ENCODE measurements around the gene BEND5. TPM values are rescaled to one million over a fixed set of nuclear protein-coding genes. Genes with fewer than 3 reads are reported as not detected.

Gene BEND5
- total RNA-seq, 1 donor from 2014 or later = 2.3 TPM

DNA sequence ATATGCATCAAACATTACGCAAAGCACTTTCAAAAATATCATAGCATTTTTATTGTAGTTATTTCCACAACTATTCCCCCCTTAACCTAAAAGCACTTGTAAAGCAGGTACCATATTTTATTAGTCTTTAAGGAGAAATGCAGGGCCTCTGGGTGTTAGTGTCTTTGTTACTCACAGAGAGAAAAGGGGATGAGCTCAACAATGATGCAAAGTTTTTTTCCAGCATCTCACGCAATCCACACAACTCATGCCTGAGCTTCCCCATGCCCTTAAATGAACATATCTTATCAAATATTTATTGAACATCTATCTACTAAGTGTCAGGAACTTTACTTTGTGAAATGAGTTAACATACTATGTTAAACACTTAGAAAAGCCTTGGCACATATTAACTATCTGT, 50.6 kb downstream of the BEND5 start:
- intact Hi-C loops (cut with micrococcal nuclease) = no loop called here

DNA sequence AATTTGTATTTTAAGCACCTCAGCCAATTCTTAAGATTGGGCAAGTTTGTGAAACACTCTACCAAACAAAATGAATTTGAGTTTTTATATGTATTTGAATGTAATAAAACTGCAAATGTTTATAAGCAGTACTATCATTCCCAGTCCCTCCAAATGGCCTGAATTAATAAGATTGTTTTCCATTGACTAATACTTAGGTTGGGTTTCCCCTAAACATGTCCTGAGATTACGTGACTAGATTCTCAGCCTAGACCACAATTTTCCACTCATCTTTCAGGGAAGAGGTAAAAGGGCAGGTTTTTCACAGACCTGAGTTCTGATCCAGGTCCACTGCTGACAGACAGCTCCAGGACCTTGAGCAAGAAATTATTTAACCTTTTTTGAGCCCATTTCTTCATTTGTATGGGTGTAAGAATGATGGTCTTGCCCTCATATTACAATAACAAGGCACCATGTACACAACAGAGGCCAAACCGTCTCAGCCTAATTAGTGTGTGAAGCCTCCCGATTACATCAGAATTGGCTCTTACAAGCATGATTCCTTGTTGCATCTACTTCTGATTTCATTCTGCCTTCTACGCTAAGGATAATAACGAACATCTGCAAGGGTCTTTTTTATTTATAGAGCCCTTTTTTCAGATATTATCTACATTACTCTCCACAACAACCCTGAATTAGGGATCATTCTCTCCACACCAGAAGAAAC, 51.2 kb downstream of the BEND5 start:
- intact Hi-C loops (cut with micrococcal nuclease) = no loop called here

DNA sequence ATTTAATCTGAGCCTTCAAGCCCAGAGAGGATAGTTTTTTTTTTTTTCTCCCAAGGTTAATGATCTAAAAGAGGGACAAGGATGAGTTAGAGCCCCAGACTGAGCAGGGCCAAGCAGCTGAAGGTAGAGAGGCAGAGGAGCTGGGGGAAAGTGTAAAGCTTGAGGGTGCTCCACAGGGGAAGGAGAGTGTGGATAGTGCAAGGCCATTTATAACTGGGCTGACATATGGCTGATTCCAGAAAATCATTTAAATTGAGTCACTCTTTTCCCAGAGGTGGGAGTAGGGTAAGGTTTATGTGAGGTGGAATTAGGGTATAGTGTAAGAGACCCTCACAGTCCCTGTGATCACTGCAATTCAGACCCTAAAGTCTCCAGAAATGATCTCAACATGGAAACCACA, 55.8 kb downstream of the BEND5 start:
- intact Hi-C loops (cut with micrococcal nuclease) = no loop called here

DNA sequence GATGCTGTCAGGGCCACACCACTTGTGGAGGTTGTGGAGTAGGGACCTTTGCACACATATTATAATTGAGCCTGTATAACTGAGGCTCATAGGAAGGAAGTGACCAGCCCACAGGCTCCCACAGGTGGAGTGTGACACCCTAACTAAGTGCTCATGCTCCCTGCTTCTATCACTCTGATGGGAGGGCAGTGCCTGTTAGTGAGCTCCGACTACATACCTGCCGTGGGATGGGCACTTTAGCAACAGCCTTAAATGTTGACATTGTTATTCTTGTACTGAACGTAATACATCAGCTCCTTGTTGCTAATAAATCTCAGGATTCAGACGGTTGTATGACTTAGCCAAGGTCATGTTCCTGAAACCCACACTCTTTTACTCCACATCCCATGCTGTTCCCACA, 58.0 kb downstream of the BEND5 start:
- intact Hi-C loops (cut with micrococcal nuclease) = no loop called here

DNA sequence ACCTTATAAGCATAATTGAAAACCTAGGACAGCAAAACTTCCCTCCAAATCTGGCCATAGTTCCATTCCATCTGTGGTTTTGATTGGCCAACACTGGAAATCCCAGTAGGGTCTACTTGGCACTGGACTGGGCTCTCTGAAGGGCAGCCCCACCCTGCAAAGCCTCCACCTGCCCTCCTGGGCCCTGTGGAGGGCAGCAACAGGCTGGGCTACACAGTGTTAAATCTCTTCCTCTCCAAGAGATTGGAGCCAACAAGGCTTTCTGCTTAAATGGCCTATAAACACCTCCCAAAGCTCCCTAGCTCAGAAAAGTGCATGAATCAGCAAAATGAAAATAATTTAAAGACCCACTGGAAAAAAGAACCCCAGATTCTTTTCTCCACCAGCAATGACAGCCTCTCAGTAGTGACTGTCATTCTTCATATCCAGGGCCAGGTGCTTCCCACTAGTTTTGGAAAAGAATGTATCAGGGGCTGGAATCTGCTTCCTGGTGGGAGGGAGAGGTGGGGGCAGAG, 58.5 kb downstream of the BEND5 start:
- intact Hi-C loops (cut with micrococcal nuclease) = no loop called here

DNA sequence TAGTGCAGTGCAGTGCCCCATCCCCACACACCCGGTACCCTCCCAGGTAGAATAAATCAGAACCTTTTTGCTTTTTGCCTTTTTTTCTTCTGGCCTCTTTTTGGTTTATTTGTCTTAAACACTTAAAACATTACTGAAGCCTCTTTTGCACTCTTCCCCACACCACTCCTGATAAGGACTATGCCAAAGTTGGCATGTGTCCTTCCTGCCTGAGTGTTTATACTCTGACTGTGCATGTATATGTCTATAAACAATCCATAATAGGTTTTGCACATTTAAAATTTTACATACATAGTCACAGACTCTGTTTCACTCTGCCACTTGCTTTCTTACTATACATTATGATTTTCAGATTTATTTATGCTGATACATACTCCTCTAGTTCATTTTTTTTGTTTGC, 59.6 kb downstream of the BEND5 start:
- intact Hi-C loops (cut with micrococcal nuclease) = no loop called here

DNA sequence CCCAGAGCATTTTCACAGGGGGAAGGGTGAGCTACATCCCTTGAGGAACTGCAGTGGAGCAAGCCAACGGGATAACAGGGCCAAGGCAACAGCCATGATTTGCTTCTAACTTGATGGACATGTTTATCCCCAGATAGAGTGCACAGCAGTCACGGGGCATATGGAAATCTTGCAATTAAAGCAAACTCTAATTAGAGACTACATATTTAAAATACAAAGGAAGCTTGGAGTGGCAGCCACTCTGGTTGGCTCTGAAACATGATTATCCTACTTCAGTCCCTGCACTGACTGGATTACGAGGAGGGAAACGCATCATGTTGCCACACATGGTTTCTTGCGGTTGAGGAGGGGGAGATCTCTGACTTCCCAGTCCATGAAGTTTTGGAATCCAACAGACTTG, 60.8 kb downstream of the BEND5 start:
- intact Hi-C loops (cut with micrococcal nuclease) = no loop called here

DNA sequence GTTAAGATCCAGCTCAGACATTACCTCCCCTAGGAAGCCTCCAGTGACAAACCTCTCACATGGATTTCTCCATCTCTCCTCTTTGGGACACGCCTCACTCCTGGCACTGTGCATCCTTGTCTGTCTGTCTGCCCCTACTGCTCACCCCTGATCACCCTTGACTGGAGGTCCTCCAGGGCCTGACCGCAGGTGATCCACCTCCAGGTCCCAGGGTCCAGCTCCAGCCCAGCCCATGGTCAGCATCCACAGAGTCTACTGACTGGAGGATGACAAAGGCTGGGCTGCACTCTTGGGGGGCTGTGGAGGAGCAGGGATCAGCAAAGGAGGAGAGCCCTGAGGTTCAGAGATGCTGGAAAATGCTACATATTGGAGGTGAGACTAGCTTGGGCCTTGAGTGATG, 65.8 kb downstream of the BEND5 start:
- intact Hi-C loops (cut with micrococcal nuclease) = no loop called here

DNA sequence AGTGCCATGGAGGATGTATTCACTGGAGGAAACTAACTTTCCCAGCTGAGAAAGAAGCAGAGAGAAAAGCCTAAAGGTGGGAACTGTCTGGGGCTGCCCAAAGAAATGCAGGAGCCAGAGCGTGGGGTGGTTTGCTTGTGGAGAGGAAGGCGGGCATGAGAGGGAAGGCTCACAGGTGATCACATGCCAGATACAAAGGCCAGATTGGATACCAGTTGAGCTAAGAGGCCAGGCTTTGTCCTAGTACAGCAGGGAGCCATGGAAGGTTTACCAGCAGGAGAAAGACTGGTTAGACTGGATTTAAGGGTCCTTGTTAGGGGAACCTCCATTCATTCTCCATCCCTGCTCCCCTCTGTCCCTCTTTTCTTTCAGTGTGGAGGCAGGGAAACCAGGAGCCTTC, 66.4 kb downstream of the BEND5 start:
- intact Hi-C loops (cut with micrococcal nuclease) = no loop called here

DNA sequence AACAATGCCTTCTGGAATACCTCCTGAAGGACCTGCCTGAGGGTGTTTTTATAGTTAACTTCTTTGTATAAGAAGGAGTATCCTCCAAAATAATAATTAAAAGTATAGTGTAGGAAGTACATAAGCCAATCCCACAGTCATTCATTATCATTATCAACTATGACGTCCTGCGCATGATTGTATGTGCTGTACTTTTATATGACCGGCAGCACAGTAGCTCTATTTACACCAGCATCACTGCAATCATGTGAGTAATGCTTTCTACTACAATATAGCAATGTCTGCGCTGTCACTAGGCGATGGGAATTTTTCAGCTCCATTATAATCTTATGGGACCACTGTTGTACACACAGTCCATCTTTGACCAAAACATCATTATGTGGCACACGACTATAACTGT, 72.0 kb downstream of the BEND5 start:
- intact Hi-C loops (cut with micrococcal nuclease) = no loop called here

DNA sequence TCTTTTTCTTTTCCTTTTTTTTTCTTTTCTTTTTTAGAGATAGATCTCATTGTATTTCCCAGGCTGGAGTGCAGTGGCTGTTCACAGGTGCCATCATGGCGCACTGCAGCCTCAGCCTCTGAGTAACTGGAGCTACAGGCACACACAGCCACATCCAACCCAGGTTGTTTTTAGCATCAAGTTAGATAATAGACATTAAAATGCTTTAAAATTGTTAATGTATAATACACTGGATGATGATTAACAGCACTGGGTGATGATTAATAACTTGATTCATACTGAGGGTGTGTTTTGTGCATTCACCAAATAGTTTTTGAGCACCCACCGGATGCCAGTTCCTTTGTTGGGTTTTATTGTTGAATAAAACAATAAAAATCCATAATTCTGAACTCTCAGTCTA, 75.2 kb downstream of the BEND5 start:
- intact Hi-C loops (cut with micrococcal nuclease) = no loop called here

DNA sequence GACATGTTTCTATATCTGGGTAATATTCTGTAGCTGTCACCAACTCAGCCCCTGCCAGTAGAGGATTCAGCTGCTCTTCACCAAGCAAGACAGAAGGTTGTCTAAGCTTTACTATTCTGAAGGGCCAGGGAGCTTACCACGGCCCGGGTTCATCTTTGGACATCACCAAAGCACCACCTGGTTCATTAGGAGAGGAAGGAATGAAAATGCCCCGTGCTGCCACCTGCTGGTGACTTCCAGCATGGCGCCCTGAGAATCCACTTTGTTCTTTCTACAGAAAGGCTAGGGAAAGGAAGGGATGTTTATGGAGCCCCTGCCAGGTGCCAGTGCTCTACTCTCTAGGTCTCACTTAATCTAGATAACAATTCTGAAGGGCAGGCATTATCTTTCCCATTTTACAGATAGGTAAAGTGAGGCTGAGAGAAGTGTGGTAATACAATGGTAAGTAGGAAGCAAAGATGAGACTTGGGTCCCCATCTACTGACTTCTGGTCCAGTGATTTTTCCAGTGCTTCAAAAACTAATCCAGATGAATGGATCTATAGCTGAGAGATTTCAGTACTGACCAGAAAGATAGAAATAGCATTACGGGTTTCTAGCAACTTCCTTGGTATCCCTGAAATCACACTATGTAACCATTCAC, 79.5 kb downstream of the BEND5 start:
- intact Hi-C loops (cut with micrococcal nuclease) = loop anchor here (5.0 kb wide), 1 partner anchor 125 kb away; no protein-coding TSS in a partner anchor

DNA sequence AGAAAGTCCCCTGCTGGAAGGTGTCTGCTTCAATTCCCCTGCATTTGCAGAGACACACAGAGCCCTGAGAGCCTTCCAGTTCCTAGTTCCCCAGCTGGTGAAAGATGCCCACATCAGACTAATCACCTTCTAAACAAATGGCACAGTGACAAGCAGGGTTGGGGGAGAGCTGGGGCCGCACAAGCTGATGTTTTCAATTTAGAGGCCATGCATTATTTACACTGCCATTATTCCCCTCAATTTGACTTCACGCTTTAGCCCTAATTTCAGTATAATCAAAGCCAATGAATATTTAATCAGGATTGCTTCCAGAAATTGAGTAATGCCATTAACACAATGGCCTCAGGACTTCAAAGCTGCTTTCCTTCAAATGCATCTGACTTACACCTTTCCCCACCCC, 81.5 kb downstream of the BEND5 start:
- intact Hi-C loops (cut with micrococcal nuclease) = loop anchor here (5.0 kb wide), 1 partner anchor 123 kb away; no protein-coding TSS in a partner anchor

DNA sequence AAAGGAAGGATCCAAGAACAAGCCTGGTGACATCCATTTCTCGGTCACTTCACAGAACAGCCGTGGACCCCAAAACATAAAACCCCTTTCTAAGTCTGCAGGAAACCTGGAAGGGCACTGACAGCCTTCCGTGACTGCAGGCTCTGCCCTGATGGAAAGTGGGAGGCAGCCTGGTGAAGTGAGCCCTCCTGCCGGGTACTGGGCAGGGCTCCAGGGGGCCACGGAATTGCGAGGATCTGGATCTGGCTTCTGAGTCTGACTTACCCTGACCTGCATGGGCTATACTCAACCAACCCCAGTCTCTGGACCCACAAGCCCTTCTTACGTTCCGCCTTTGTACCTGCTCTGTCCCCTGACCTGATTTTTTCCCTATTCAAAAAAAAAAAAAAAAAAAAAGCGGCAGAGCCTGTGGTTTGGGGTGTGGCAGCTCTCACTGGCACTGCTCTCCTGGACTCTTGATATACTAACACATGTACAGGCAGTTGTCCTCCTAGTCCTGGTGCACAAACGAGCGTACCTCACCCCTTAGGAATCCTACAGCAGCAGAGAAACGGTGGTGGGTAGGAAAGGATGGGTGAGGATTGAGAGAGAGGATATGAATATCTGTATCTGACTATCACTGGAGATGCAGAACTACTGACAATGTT, 82.9 kb downstream of the BEND5 start:
- intact Hi-C loops (cut with micrococcal nuclease) = no loop called here

DNA sequence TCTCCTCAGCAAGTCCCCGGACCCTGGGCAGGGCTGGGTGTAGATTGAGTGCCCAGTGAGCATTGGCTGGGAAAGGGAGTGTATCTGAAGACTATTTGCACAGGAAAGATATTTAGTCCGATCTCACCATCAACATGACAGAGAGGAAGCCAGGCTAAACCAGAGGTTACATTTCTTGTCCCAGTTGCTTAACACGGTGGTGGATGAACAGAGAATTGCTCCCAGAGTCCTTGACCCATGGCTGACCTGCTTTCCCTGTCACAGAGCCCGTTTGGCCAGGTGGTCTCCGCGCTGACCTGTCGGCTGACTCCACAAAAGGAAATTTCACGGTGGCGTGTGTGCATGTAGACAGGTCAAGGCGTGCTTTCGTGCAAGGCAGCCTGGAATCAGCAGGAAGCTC, 83.5 kb downstream of the BEND5 start:
- intact Hi-C loops (cut with micrococcal nuclease) = no loop called here

DNA sequence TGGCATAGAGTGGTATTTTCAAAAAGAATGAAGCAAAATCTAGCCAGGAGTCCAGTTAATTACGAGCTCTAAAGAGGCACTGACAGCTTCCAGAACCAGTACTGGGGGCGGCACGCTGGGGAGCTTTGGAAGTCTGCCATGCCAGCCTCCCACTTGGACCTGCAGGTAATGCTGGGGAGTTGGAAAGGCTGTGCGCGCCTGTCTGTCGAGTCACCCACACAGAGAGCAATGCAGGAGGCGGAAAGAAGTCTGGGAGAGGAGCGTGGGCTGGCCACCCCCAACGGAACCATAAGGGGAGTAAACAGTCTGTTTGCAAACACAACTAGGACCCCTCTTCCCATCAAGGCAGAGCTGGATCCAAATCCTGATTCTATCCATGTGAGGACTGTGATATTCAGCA, 84.5 kb downstream of the BEND5 start:
- intact Hi-C loops (cut with micrococcal nuclease) = no loop called here

DNA sequence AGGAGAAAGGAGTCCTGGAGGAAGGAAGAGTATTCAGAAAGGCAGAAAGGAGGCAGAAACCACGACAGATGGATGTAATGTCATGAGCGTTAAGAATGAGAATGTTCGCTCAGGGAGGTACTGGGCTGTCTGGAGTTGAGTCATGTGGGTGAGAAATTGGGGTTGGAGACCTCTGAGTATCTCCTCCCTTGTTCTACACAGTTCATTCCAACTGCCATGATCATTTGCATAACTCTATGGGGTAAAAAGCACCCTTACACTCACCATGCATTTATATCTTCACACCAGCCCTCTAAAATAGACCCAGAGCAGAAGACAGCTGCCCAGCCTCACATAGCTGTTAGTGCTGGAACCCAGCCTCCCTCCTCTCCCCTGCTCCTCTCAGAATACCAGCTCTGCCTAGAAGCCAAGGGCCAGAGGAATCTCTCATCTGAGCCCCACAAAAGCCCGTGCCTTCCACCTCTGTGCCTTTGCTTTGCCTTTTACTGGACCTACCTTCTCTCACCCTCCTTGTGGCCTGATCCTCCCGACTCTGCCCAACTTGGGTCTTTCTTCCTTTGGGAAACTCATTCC, 85.2 kb downstream of the BEND5 start:
- intact Hi-C loops (cut with micrococcal nuclease) = no loop called here

DNA sequence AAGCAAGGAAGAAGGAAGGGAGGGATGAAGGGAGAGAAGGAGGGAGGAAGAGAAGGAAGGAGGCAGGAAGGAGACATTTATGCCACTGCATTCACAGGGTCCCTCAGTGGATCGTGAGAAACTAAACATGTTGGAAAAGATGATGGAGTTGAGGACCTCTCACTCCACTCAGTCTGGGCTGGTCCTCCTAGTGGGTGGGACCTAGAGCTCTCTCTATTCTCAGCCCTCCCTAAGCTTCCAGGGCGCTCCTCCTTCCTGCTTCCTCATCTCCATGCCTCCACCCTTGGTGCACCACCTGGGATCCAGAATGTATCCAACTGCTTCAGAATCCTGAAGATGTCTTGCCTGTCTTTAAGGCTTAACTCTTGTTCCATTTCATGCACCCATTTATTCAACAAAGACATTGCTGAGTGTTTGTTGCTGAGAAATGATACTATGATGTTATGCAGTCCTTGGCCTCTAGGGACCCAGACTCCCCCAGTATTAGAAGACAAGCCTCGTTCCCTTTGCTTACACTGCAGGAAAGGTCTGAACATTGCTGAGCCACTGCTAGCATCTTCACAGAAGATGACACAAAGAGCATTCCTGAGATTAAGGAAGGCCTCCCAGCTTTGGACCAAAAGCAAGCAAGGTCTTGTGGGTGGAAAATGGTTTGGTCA, 88.5 kb downstream of the BEND5 start:
- intact Hi-C loops (cut with micrococcal nuclease) = no loop called here

DNA sequence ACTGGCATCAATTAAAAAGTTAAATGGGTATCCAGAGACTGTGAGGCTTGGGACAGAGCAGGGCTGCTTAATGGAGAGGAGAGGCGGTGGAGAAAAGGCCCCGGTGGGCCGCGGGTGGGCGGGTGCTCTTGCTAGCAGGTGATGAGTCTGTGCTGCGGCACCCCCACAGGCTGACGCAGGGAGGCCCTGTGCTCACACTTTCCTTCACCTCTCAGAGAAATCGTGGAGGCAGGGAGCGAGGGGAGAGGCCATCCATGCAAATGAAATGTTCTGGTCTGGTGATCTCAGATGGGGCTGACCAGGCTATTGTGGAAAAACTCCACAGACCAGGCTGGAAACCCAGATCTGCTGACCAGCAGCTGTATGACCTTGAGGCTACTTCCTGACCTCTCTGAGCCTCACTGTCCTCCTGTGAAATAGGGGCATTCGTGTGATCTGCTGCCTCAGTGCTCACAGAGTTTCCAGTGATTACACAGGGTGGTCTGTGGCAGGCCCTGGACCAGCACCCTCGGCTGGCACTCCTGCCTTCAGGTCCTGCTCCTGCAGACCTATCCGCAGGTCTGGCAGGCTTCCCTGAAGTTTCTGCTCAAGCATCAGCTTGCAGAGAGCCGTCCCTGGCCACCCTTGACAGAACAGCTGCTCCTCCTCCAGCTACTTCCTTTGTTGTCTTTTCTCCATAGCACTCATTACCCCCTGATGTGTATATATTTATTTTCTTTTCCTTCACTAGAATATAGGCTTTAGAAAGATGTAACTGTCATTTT, 89.2 kb downstream of the BEND5 start:
- intact Hi-C loops (cut with micrococcal nuclease) = no loop called here

DNA sequence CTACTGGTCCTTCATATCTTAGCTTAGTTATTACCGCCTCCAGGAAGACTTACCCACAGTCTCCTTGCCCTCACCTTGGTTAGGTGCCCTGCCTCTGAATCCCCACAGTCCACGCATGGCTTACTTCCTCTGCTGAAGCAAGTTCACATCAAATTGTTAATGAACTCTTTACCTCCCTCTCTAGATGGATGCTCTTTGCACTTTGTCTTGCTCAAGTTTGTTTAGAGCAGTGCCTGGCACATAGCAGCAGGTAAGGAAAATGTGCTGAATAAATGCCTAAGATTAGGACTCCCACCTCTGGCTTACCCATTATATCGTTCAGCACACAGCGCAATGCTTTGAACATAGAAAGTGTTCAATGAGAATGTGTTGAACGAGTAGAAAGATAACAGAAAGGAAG, 90.5 kb downstream of the BEND5 start:
- intact Hi-C loops (cut with micrococcal nuclease) = no loop called here

DNA sequence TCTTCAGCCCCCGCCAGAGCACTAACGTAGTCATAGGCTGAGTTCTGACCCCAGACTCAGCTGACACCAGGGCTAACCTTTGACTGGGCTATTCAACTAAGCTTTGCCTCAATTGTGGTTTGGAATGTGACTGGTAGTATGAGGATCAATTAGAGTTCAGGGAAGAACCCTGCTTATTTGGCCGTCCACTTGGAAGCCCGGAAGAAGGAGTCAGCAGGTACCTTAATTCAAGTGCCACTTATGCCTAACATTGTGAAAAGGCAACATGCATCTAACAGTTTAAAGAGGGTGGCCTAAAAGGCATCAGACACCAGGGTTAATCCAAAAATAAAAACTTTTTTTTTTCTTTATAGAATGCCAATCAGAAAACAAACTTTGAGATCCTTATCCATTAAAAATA, 92.3 kb downstream of the BEND5 start:
- intact Hi-C loops (cut with micrococcal nuclease) = no loop called here

All from T-helper 2 cell treated with Interferon-gamma antibody and Interleukin-4, amounts not matched to agents 100 ng/mL and 5 ng/mL, for 36 hours (primary cell).